B cell (primary cell): ENCODE measurements around the gene PCDH15. TPM values are rescaled to one million over a fixed set of nuclear protein-coding genes. Genes with fewer than 3 reads are reported as not detected.

Source experiments
- ATAC-seq: fragments of 200-7000 bp; cut with Tn5 transposase; one replicate; pipeline ENCODE4 v1.10.0; 2021; ENCODE audit warnings: low read depth, mild to moderate bottlenecking, moderate number of reproducible peaks, moderate library complexity
- CTCF ChIA-PET: fragments of 350-600 bp; sonication (Branson Sonifier 250); formaldehyde crosslinking; loops from one replicate; lab custom pipeline; 2021; ENCODE audit warnings: antibody characterized with exemption, inconsistent platforms; lab: Charles Lee
- POLR2A ChIA-PET: fragments of 350-600 bp; sonication (Branson Sonifier 250); formaldehyde crosslinking; loops from one replicate; lab custom pipeline; 2021; ENCODE audit warnings: antibody characterized with exemption; lab: Charles Lee
- DNase-seq: peaks from one replicate; pipeline ENCODE4 v3.0.0; 2013
- H2AFZ ChIP-seq: 2 replicates; pipeline ENCODE4 v1.6.1; 2012; ENCODE audit warnings: mild to moderate bottlenecking, low read depth, low read length; ENCODE audit not compliant: insufficient read depth, poor library complexity, severe bottlenecking
- H3K27ac ChIP-seq, 2 donors: 1 replicate in 1 of 2; 2 replicates in 1 of 2; pipeline ENCODE4 v1.5.1; 2012 to 2013; ENCODE audit warnings: low read length in 2 of 2, mild to moderate bottlenecking in 2 of 2, moderate library complexity in 1 of 2
- H3K27me3 ChIP-seq, 4 experiments: fragments of 200-600 bp in 1 of 4; sonication (generic) in 1 of 4; replicated peaks in 1 of 4; 1 replicate in 2 of 4; 2 replicates in 2 of 4; pipeline versions ENCODE4 v1.6.1 to v1.7.0; 2013 to 2016; ENCODE audit warnings: low read length in 3 of 4, mild to moderate bottlenecking in 2 of 4, mixed read lengths in 1 of 4, moderate library complexity in 1 of 4; ENCODE audit not compliant: insufficient read depth in 4 of 4, control insufficient read depth in 3 of 4; ENCODE audit errors: control extremely low read depth in 1 of 4
- H3K36me3 ChIP-seq, 2 experiments: replicated peaks in 1 of 2; 1 replicate in 1 of 2; 2 replicates in 1 of 2; pipeline versions ENCODE4 v1.6.1 to v1.7.1; 2013; ENCODE audit warnings: low read length in 1 of 2; ENCODE audit not compliant: insufficient read depth in 2 of 2, control insufficient read depth in 1 of 2; ENCODE audit errors: control extremely low read depth in 1 of 2, extremely low read depth in 1 of 2
- H3K4me1 ChIP-seq, 2 donors: fragments of 200-600 bp in 1 of 2; sonication (generic) in 1 of 2; 1 replicate in 1 of 2; 2 replicates in 1 of 2; pipeline versions ENCODE4 v1.5.1 to v1.6.1; 2013 to 2017; ENCODE audit warnings: low read length in 2 of 2; ENCODE audit not compliant: control insufficient read depth in 2 of 2, insufficient read depth in 2 of 2
- H3K4me2 ChIP-seq: replicated peaks from 2 replicates; pipeline ENCODE3; 2012; ENCODE audit warnings: mild to moderate bottlenecking, low read depth, low read length; ENCODE audit not compliant: poor library complexity, severe bottlenecking
- H3K4me3 ChIP-seq, 5 experiments: fragments of 200-600 bp in 1 of 5; sonication (generic) in 1 of 5; 1 replicate in 3 of 5; 2 replicates in 2 of 5; pipeline versions ENCODE4 v1.5.1 to v1.7.0; 2011 to 2016; ENCODE audit warnings: low read length in 4 of 5, mild to moderate bottlenecking in 4 of 5, low read depth in 2 of 5, control low read depth in 1 of 5, moderate library complexity in 1 of 5; ENCODE audit not compliant: insufficient read depth in 1 of 5; ENCODE audit errors: control extremely low read depth in 1 of 5, extremely low read depth in 1 of 5
- H3K79me2 ChIP-seq: fragments of 200-600 bp; sonication (generic); one replicate; pipeline ENCODE4 v1.6.0; 2016; ENCODE audit warnings: low read length; ENCODE audit not compliant: control insufficient read depth, insufficient read depth
- H3K9ac ChIP-seq: fragments of 200-600 bp; sonication (generic); 2 replicates; pipeline ENCODE4 v1.6.1; 2017; ENCODE audit warnings: mild to moderate bottlenecking, low read length, moderate library complexity
- H3K9me3 ChIP-seq, 3 donors: one replicate each; pipeline versions ENCODE4 v1.6.1 to v1.7.1; 2013; ENCODE audit warnings: low read length in 2 of 3; ENCODE audit not compliant: control insufficient read depth in 2 of 3, insufficient read depth in 1 of 3; ENCODE audit errors: control extremely low read depth in 1 of 3
- H4K20me1 ChIP-seq: 2 replicates; pipeline ENCODE4 v1.6.0; 2012; ENCODE audit warnings: mild to moderate bottlenecking, low read length; ENCODE audit not compliant: insufficient read depth, control insufficient read depth, poor library complexity, severe bottlenecking
- H3K27ac Mint-ChIP-seq: one replicate; pipeline ENCODE4 v1.8.0; 2021; ENCODE audit warnings: mixed read lengths
- H3K27me3 Mint-ChIP-seq: one replicate; pipeline ENCODE4 v1.8.0; 2021; ENCODE audit warnings: mixed read lengths
- H3K4me1 Mint-ChIP-seq: one replicate; pipeline ENCODE4 v1.8.0; 2021; ENCODE audit warnings: mixed read lengths
- H3K4me3 Mint-ChIP-seq: one replicate; pipeline ENCODE4 v1.8.0; 2021; ENCODE audit warnings: mixed read lengths
- H3K9me3 Mint-ChIP-seq: one replicate; pipeline ENCODE4 v1.8.0; 2022; ENCODE audit warnings: mixed read lengths; ENCODE audit not compliant: insufficient read depth
- CTCF ChIP-seq: fragments of 200-600 bp; IDR thresholded peaks from one replicate; pipeline ENCODE4 v1.8.0; 2022; ENCODE audit warnings: antibody characterized with exemption, mild to moderate bottlenecking
- EZH2 ChIP-seq: IDR thresholded peaks from 2 replicates; pipeline ENCODE4 v1.6.1; 2012; ENCODE audit warnings: borderline replicate concordance, low read depth, mild to moderate bottlenecking, moderate library complexity, low read length; ENCODE audit not compliant: insufficient read depth, poor library complexity, severe bottlenecking
- WGBS: methylation state at CpG from one replicate; pipeline ENCODE4 v1.1.5; 2013; ENCODE audit warnings: missing lambda C conversion rate; ENCODE audit not compliant: insufficient coverage; 5-methylcytosine and 5-hydroxymethylcytosine counted together
- intact Hi-C: fragments of 100-400 bp; cut with micrococcal nuclease; formaldehyde crosslinking; loops from one replicate; pipeline ENCODE4 v1.10.0; 2022
- polyA plus RNA-seq: library from polyadenylated mRNA; depleted of rRNA; stranded (reverse); fragments of >200 nt; gene quantifications from 2 replicates; pipeline ENCODE4 v1.2.3, GENCODE V29; 2012
- total RNA-seq, 2 donors: library from RNA; stranded (reverse); fragments of 120-200 nt in 1 of 2; gene quantifications; 1 replicate in 1 of 2; 2 replicates in 1 of 2; pipeline versions ENCODE4 v1.2.3 to v1.2.4, GENCODE V29; 2013 to 2022

The PCDH15 gene
- total and polyA plus RNA-seq, 2 donors (not counting 1 experiment from before 2014, with no cell fraction given): not detected

DNA sequence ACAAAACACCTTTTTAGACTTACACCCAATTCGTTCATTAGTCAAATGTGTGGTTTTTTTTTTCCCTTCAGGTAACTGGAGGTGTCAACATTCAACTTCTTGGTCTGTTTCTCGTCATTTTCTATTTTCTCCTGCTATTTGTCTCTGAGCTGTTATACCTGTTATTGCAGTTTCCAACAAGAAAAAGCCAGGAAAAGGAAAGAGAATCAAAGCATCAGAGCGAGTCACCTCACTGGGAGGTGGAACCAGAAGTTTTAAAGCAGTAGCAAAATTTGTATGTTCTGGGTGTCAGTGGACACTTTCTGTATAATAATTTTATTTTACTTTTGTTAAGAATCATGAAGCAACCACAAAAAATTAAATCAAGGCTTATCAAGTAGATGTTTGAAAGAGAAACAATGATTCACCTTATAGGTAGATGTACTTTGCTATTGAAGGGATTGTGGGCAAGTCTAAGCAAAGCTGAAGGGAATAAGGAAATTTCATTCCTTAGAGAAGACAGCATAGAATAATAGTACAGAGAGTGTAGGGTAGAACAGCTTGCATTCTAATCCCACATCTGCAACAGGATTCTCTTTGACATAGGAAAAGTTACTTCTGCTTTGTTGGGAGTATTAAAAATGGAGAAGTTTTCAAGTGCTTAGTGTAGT is 675.8 kb downstream of the PCDH15 start:
- POLR2A ChIA-PET: no interaction called here
- no peak overlapping the region for H3K27ac Mint-ChIP-seq

More for the DNA sequence above, 675.8 kb downstream of the PCDH15 start:
- Histone ChIP-seq H3K36me3 (no peaks in the 10 kb centered on the region), H3K27me3 (no peaks in the 10 kb centered on the region), H4K20me1 (no peaks in the 10 kb centered on the region), H3K9ac (no peak overlapping the region), H3K79me2 (no peaks in the 10 kb centered on the region), H2AFZ (no peak overlapping the region), H3K27ac (no peak overlapping the region), H3K4me2 (no peak overlapping the region), H3K4me3 (no peak overlapping the region), H3K4me1 (no peaks in the 10 kb centered on the region), H3K9me3 (no peaks in the 10 kb centered on the region)
- ATAC-seq (no peak), DNase-seq (no peak)
- H3K4me3 Mint-ChIP-seq: no peak overlapping the region
- CTCF ChIA-PET: no interaction called here
- no peaks in the 10 kb centered on the region for H3K4me1 Mint-ChIP-seq
- peaks cover 2% of the 10 kb centered on the region for H3K9me3 Mint-ChIP-seq
- intact Hi-C loops: no loop called here
- no CpG with 5 or more reads among the region's 3 CpGs for WGBS
- no peaks in the 10 kb centered on the region for H3K27me3 Mint-ChIP-seq
- no peak for TF ChIP-seq EZH2
- TF ChIP-seq CTCF: no peak
